Epithelial cell of proximal tubule (primary cell): Measurements from ENCODE around the gene MTAP. TPM values are rescaled to one million over a fixed set of nuclear protein-coding genes. Genes with fewer than 3 reads are reported as not detected.

Experiments
- DNase-seq: peaks from one replicate; pipeline ENCODE4 v3.0.0-alpha.2; 2011; ENCODE audit warnings: low read depth
- H3K4me3 ChIP-seq: 2 replicates; pipeline ENCODE4 v1.5.1; 2011; ENCODE audit warnings: low read depth, mild to moderate bottlenecking, low read length
- CTCF ChIP-seq: conservative IDR thresholded peaks from 2 replicates; pipeline ENCODE4 v1.5.1; 2012; ENCODE audit warnings: low read depth, mild to moderate bottlenecking, low read length
- total RNA-seq: library from RNA; depleted of rRNA; stranded (reverse); fragments of >200 nt; gene quantifications from 2 replicates; pipeline ENCODE4 v1.2.3, GENCODE V29; 2015

The MTAP gene
- total RNA-seq, 1 donor from 2014 or later, result 34.2 TPM

DNA sequence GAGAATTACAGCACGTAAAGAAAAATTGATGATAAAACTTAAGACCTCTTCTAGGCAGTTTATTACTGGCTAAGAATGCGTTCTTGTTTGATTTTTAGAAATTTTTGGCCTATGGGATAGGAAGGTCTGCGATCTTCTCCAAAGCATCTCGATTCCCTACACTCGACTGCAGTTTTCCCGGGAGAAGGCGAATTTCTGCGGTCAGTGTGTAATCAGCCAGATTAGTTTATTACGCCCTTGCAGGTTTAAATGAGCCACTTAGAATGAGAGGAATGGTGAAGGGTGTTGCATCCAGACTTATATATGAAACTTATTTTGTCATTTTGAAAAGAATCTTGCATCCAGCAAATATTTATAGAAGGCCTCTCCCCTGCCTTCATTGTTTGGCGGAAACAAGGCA is 1.2 kb downstream of the MTAP start:
- DNase-seq, result no peak
- H3K4me3 ChIP-seq, result peak overlapping the region; percentile 63
- no peak for TF ChIP-seq CTCF

DNA sequence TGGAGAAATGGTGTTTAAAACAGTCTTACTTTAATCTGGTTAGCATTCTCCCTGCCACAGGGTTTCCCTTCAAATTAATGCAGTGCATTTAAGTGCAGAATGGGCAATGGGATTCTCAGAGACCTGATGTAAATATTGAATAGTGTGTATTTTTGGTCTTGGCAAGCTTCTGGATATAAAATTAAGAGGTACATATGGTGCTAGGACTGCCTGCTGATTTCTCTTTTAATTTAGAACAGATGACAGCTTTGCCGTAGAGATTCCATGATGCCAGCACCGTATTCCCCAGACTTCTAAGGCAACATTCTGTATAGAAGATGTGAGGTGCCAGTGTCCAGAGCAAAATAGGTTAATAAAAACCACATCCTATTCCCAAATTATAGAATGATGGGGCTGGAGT is 1.9 kb downstream of the MTAP start:
- TF ChIP-seq CTCF, result no peak
- DNase-seq, result no peak
- peak overlapping the region; percentile 63 for H3K4me3 ChIP-seq

DNA sequence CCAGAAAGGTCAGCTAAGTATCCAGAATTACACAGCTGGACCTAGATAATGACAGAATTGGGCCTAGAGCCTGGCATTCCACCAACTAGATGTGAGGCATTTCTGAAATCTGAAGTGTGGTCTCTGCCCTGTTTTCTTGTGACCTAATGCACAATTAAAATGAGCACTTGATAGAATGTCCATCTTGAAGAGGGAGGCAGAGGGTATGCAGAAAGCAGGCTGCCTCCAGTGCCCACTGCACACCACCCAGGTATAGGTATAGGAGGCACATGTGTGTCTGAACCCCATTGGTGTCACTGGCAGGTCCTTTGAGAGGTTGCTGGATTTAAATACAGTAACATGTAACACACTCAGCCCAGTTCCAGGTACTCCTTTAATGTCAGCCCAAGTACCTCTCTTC is 2.4 kb downstream of the MTAP start:
- H3K4me3 ChIP-seq, result no peak overlapping the region
- TF ChIP-seq CTCF, result no peak

GRCh38 chr9:21806644-21807043 is 4.2 kb downstream of the MTAP start:
- no peak for DNase-seq
- no peak for TF ChIP-seq CTCF
- no peak overlapping the region for H3K4me3 ChIP-seq

More for the DNA sequence above, 2.4 kb downstream of the MTAP start:
- DNase-seq, result no peak

- no peak overlapping the region for H3K4me3 ChIP-seq
- no peak for TF ChIP-seq CTCF
- DNase-seq, result no peak
Measured at GRCh38 chr9:21810388-21810787, 8.0 kb downstream of the MTAP start.

- no peak overlapping the region for H3K4me3 ChIP-seq
- DNase-seq, result no peak
- TF ChIP-seq CTCF, result no peak
Measured at GRCh38 chr9:21810881-21811280, 8.4 kb downstream of the MTAP start.

- no peak for TF ChIP-seq CTCF
- H3K4me3 ChIP-seq, result no peak overlapping the region
- no peak for DNase-seq
Measured at GRCh38 chr9:21811914-21812313, 9.5 kb downstream of the MTAP start.
